BLaER1 (cell line): ENCODE results near the gene HEATR5B.
"Not testable (repeated sequence)": the region's sequence is repeated elsewhere in the genome, so short reads cannot be mapped to it uniquely, and the experiment has no call there.

Experiments
- H3K27ac ChIP-seq: shearing (Covaris generic); formaldehyde crosslinking; 2 replicates; pipeline ENCODE4 v1.8.1; 2022
- H3K27me3 ChIP-seq: shearing (Covaris generic); formaldehyde crosslinking; 2 replicates; pipeline ENCODE4 v1.8.1; 2022
- H3K36me3 ChIP-seq: shearing (Covaris generic); formaldehyde crosslinking; 2 replicates; pipeline ENCODE4 v1.8.1; 2022
- H3K4me1 ChIP-seq: shearing (Covaris generic); formaldehyde crosslinking; 2 replicates; pipeline ENCODE4 v1.8.1; 2022
- H3K4me2 ChIP-seq: shearing (Covaris generic); formaldehyde crosslinking; 2 replicates; pipeline ENCODE4 v1.8.1; 2022
- H3K4me3 ChIP-seq: shearing (Covaris generic); formaldehyde crosslinking; 2 replicates; pipeline ENCODE4 v1.8.1; 2022
- H3K9ac ChIP-seq: shearing (Covaris generic); formaldehyde crosslinking; 2 replicates; pipeline ENCODE4 v1.8.1; 2022
- H3K9me3 ChIP-seq: shearing (Covaris generic); formaldehyde crosslinking; 2 replicates; pipeline ENCODE4 v1.8.1; 2022
- H4K20me1 ChIP-seq: shearing (Covaris generic); formaldehyde crosslinking; 2 replicates; pipeline ENCODE4 v1.8.1; 2022
- Cebpa-rat ChIP-seq: shearing (Covaris generic); IDR thresholded peaks from 2 replicates; pipeline ENCODE4 v1.8.1; 2022

HEATR5B gene

DNA sequence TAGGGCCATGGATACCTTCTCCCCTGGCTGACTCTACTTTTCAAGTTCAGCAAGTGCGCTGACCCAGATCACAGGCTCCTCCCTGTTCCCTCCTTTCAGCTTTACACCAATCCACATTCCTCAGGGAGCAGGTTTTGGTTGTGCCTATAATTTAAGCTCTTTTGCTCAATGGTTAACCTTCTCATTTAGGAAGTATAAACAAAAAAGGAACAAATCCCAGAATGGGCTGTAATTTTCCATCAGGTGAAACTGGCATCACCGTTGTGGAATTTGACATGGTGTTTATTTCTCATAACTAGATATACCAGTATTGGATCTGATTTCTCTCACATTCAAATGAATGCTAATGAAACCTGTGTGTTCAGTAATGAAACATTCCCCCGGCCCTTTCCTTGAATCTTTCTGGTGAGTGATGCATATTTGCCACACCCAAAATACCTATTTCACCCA, 131.4 kb downstream of the HEATR5B start:
- H3K9ac ChIP-seq = no peak overlapping the region
- H3K27me3 ChIP-seq = no peaks in the 10 kb centered on the region
- no peak overlapping the region for H3K4me2 ChIP-seq
- no peak overlapping the region for H3K27ac ChIP-seq
- H3K4me3 ChIP-seq = no peak overlapping the region
- H3K36me3 ChIP-seq = peaks cover 16% of the 10 kb centered on the region; the same call in 1 of the 2 replicates
- no peak for TF ChIP-seq Cebpa-rat
- no peaks in the 10 kb centered on the region for H3K4me1 ChIP-seq
- H3K9me3 ChIP-seq = no peaks in the 10 kb centered on the region
- H4K20me1 ChIP-seq = peaks cover 64% of the 10 kb centered on the region

DNA sequence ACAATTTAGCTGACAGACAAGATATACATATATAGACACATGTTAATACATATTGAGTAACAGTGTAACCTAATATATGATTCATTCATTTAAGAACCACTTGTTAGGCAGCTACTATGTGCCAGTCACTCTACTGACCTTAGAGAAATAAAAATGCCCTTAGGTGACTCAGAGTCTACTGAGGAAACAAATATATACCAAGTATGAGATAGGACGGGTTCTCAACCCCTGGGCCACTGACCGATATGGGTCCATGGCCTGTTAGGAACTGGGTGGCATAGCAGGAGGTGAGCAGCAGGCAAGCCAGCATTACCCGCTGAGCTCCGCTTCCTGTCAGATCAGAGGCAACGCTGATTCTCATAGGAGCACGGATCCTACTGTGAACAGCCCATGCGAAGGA, 132.6 kb downstream of the HEATR5B start:
- Histone ChIP-seq H3K27me3 (no peaks in the 10 kb centered on the region), H3K4me2 (no peak overlapping the region), H4K20me1 (peaks cover 57% of the 10 kb centered on the region)

DNA sequence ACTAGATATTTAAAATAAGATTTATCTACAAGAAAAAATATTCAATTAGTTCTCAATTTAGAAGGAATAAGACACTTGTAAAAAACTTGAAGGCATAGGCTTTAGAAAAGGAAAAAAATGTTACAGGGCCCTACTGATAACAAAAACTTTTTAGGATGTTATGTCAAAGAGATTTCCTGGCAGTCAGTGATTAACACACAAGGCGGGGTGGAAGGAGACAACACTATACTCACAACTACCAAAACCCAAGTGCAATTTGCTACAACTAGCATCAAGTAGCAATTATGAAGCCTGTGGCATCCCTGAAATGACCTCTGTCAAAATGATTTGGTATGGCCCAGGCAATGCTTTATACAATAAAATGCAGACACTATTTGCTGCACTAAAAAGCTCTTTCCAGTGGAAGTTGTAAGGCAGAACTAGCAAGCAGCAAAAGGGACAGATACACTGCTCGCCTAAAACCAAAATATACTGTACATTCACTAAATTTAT, 133.1 kb downstream of the HEATR5B start:
- H4K20me1 ChIP-seq = peaks cover 52% of the 10 kb centered on the region
- no peak for TF ChIP-seq Cebpa-rat
- no peak overlapping the region for H3K9ac ChIP-seq
- H3K27ac ChIP-seq = no peak overlapping the region
- no peaks in the 10 kb centered on the region for H3K4me1 ChIP-seq
- H3K36me3 ChIP-seq = peaks cover 13% of the 10 kb centered on the region; the same call in 1 of the 2 replicates
- no peak overlapping the region for H3K4me3 ChIP-seq
- H3K9me3 ChIP-seq = no peaks in the 10 kb centered on the region
- H3K4me2 ChIP-seq = no peak overlapping the region
- H3K27me3 ChIP-seq = no peaks in the 10 kb centered on the region

More for the DNA sequence above, 132.6 kb downstream of the HEATR5B start:
- Histone ChIP-seq H3K9ac (no peak overlapping the region), H3K9me3 (no peaks in the 10 kb centered on the region), H3K36me3 (peaks cover 13% of the 10 kb centered on the region; the same call in 1 of the 2 replicates), H3K4me1 (no peaks in the 10 kb centered on the region), H3K27ac (no peak overlapping the region), H3K4me3 (no peak overlapping the region)
- TF ChIP-seq Cebpa-rat = no peak

DNA sequence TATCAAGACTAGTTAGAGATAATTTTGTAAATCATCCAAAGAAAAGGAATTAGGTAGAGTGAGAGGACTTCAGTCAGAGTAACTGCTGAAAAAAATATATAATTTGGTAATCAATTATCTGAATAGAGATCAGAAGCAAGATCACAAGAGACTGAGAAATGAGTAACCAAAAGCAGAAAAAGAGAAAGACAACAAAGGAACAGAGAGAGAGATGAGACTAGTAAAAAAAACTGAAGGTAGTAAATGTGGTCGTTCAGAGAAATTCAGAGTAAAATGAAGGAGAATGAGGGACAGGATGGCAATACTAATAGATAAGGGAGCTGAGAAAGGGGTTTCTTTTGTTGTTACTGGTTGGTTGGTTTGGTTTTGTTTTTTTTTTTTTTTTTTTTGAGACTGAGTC, 134.3 kb downstream of the HEATR5B start:
- Histone ChIP-seq H3K27me3 (no peaks in the 10 kb centered on the region), H3K9ac (no peak overlapping the region)

DNA sequence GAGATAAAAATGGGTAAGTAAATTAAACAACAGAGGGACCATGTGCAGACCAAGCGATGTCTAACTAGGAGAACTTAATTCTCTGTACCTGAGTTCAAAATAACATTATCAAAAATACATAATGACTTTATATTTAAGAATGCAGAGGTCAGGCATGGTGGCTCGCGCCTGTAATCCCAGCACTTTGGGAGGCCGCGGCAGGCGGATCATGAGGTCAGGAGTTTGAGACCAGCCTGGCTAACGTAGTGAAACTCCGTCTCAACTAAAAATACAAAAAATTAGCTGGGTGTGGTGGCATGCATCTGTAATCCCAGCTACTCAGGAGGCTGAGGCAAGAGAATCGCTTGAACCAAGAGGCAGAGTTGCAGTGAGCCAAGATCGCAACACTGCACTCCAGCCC, 138.9 kb downstream of the HEATR5B start:
- H3K9me3 ChIP-seq, H3K9ac ChIP-seq, H3K27ac ChIP-seq, H3K4me2 ChIP-seq, H3K4me1 ChIP-seq, H3K4me3 ChIP-seq, H3K36me3 ChIP-seq, H3K27me3 ChIP-seq: not testable (repeated sequence)
- H4K20me1 ChIP-seq = peaks cover 12% of the 10 kb centered on the region; the same call in 1 of the 2 replicates

More for the DNA sequence above, 134.3 kb downstream of the HEATR5B start:
- Histone ChIP-seq H3K27ac (no peak overlapping the region), H3K9me3 (no peaks in the 10 kb centered on the region), H4K20me1 (peaks cover 44% of the 10 kb centered on the region), H3K4me3 (no peak overlapping the region), H3K4me1 (no peaks in the 10 kb centered on the region), H3K36me3 (peaks cover 13% of the 10 kb centered on the region), H3K4me2 (no peak overlapping the region)
- no peak for TF ChIP-seq Cebpa-rat

DNA sequence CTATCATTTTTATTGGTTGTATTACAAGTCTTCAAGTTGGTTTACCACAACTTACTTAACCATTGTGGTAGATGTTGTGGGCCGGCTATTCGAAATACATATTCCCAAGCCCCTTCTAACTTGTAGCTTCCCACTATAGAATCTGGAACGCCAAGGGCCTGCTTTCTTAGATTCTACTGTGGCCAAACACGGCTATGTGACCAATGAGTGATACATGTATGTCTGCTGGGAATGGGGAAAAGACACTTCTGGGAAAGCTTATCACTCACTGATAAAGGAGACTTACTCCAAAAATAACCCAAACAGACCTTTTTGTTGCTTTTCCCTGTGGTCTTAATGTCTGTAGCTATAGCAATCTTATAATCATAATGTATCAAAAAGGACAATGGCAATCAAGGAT, 142.3 kb downstream of the HEATR5B start:
- Histone ChIP-seq H3K9me3 (no peaks in the 10 kb centered on the region), H4K20me1 (peaks cover 8% of the 10 kb centered on the region; the same call in 1 of the 2 replicates), H3K4me1 (no peaks in the 10 kb centered on the region), H3K4me3 (no peak overlapping the region), H3K27me3 (no peaks in the 10 kb centered on the region), H3K27ac (no peak overlapping the region), H3K4me2 (no peak overlapping the region), H3K9ac (no peak overlapping the region), H3K36me3 (peaks cover 9% of the 10 kb centered on the region)
- no peak for TF ChIP-seq Cebpa-rat

DNA sequence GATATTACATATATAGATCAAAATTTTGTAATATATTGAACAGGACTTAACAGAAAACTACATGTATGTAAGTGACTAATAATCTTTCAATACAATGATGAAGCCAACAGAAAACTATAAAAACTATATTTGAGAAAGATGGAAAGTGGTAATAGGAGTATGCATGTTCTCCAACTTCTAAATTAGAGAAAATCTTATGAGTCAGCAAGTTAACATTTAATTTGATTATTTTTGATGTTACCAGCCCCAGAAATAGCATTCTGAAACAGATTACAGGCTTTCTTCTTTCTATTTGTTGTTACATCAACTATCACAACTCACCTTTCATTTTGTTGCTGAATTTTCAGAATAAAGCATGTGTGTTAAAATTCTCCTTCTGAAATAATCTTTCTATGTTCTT, 147.6 kb downstream of the HEATR5B start:
- peaks cover 26% of the 10 kb centered on the region; the same call in 1 of the 2 replicates for H4K20me1 ChIP-seq
- H3K36me3 ChIP-seq, H3K27me3 ChIP-seq, H3K27ac ChIP-seq, H3K4me1 ChIP-seq, H3K9me3 ChIP-seq, H3K4me2 ChIP-seq, H3K4me3 ChIP-seq, H3K9ac ChIP-seq: not testable (repeated sequence)

DNA sequence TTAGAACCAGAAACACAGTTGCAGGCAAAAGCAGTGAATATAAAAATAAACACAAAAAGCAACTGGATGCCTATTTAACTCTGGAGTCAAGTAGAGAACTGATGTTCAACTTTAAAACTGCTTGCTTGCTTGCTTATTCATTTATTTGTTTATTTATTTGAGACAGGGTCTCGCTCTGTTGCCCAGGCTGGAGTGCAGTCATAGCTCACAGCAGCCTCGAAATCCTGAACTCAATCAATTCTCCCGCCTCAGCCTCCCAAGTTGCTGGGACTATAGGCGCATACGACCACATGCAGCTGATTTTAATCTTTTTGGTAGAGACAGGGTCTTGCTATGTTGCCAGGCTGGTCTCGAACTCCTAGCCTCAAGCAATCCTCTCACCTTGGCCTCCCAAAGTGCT, 152.5 kb downstream of the HEATR5B start:
- not testable (repeated sequence) for H3K9me3 ChIP-seq, H3K27me3 ChIP-seq, H3K27ac ChIP-seq, H3K9ac ChIP-seq, H3K4me1 ChIP-seq, H3K4me3 ChIP-seq, H3K36me3 ChIP-seq, H3K4me2 ChIP-seq
- 0 out of 2 replicates have a peak, but pooled peaks cover 23% of the 10 kb centered on the region for H4K20me1 ChIP-seq
